DMS153 (cell line): ENCODE data around the gene PDGFRA.

Experiments
- DNase-seq: peaks from one replicate; lab custom pipeline; 2025; lab: John Stamatoyannopoulos, UW

Gene PDGFRA

GRCh38 chr4:54255881-54256280, 26.8 kb downstream of the PDGFRA start:
- DNase-seq: no peak

GRCh38 chr4:54256491-54257486, 27.7 kb downstream of the PDGFRA start:
- no peak for DNase-seq

GRCh38 chr4:54265366-54265765, 36.3 kb downstream of the PDGFRA start:
- DNase-seq: no peak

- no peak for DNase-seq
Measured at GRCh38 chr4:54268151-54268550, 39.1 kb downstream of the PDGFRA start.

- no peak for DNase-seq
Measured at GRCh38 chr4:54271464-54271863, 42.4 kb downstream of the PDGFRA start.

- DNase-seq: no peak
Measured at GRCh38 chr4:54272051-54272450, 43.0 kb downstream of the PDGFRA start.

GRCh38 chr4:54274264-54274663, 45.2 kb downstream of the PDGFRA start:
- DNase-seq: no peak

GRCh38 chr4:54274795-54275665, 45.9 kb downstream of the PDGFRA start:
- DNase-seq: no peak

GRCh38 chr4:54276641-54277430, 47.7 kb downstream of the PDGFRA start:
- no peak for DNase-seq

GRCh38 chr4:54277691-54278090, 48.6 kb downstream of the PDGFRA start:
- DNase-seq: no peak

- no peak for DNase-seq
Measured at GRCh38 chr4:54278216-54278615, 49.1 kb downstream of the PDGFRA start.

- DNase-seq: no peak
Measured at GRCh38 chr4:54281054-54281766, 52.1 kb downstream of the PDGFRA start.

- no peak for DNase-seq
Measured at GRCh38 chr4:54282837-54283236, 53.7 kb downstream of the PDGFRA start.

GRCh38 chr4:54289316-54289715, 60.2 kb downstream of the PDGFRA start:
- DNase-seq: no peak

- DNase-seq: no peak
Measured at GRCh38 chr4:54290980-54291379, 61.9 kb downstream of the PDGFRA start.

- no peak for DNase-seq
Measured at GRCh38 chr4:54296548-54297203, 67.6 kb downstream of the PDGFRA start.

GRCh38 chr4:54308110-54308509, 79.0 kb downstream of the PDGFRA start:
- no peak for DNase-seq

GRCh38 chr4:54315561-54316538, 86.8 kb downstream of the PDGFRA start:
- DNase-seq: peak; percentile 7

- no peak for DNase-seq
Measured at GRCh38 chr4:54317690-54318089, 88.6 kb downstream of the PDGFRA start.
